ENCODE measurements around the gene CTTNBP2. TPM values are rescaled to one million over a fixed set of nuclear protein-coding genes. Genes with fewer than 3 reads are reported as not detected.

The CTTNBP2 gene
- total RNA-seq, 1 experiment from 2014 or later = 17.6 TPM

GRCh38 chr7:117854186-117854585 lies 19.1 kb downstream of the CTTNBP2 start:
- no peak overlapping the region for H2AFZ ChIP-seq (ENCODE audit: low read length)
- no peak overlapping the region for H2BK120ac ChIP-seq (ENCODE audit: low read depth, low read length, poor library complexity, severe bottlenecking)
- H3K4me2 ChIP-seq (ENCODE audit: insufficient read depth, insufficient read length, low read length) = no peak overlapping the region
- H3K27ac ChIP-seq (ENCODE audit: insufficient read length, low read depth, low read length) = no peak overlapping the region
- H3K23ac ChIP-seq (ENCODE audit: insufficient read length, low read depth, low read length) = no peak overlapping the region
- no peak overlapping the region for H3K27ac Mint-ChIP-seq
- no peaks in the 10 kb centered on the region for H3K27me3 Mint-ChIP-seq (ENCODE audit: low read depth)
- no peaks in the 10 kb centered on the region for H3K9me3 ChIP-seq (ENCODE audit: control insufficient read depth, low read depth, low read length)
- H3K18ac ChIP-seq (ENCODE audit: insufficient read length, low read depth, low read length) = no peak overlapping the region
- no peak overlapping the region for H3K4ac ChIP-seq (ENCODE audit: low read depth, low read length)
- peaks cover 6 to 26% (median 8%) of the 10 kb centered on the region in 3 experiments; a peak in 6 of 7 replicates for H3K36me3 Mint-ChIP-seq (ENCODE audit: insufficient read depth in 1 of 3, low read depth in 3 of 3)
- no peak overlapping the region for H2AK5ac ChIP-seq (ENCODE audit: insufficient read length, low read length)
- no peak overlapping the region for H3K9ac ChIP-seq (ENCODE audit: extremely low read depth, insufficient read length, low read length)
- H3K14ac ChIP-seq (ENCODE audit: insufficient read depth, low read length) = no peak overlapping the region
- no peaks in the 10 kb centered on the region for H3K23me2 ChIP-seq (ENCODE audit: insufficient read length, low read depth, low read length, poor library complexity, severe bottlenecking)
- H4K91ac ChIP-seq (ENCODE audit: insufficient read length, low read depth, low read length) = no peak overlapping the region
- no peak overlapping the region for H3T11ph ChIP-seq (ENCODE audit: low read length)
- H4K20me1 ChIP-seq (ENCODE audit: control insufficient read depth, insufficient read depth, insufficient read length) = no peaks in the 10 kb centered on the region
- no peak overlapping the region for H3K4me3 Mint-ChIP-seq
- H3K56ac ChIP-seq (ENCODE audit: insufficient read length, low read depth, low read length) = no peak overlapping the region
- H3K27me3 ChIP-seq (ENCODE audit: insufficient read depth, low read length) = no peaks in the 10 kb centered on the region
- no peak overlapping the region for H2BK15ac ChIP-seq (ENCODE audit: low read depth, low read length)
- 0 out of 2 replicates have a peak, but pooled peaks cover 2% of the 10 kb centered on the region for H3K4me1 ChIP-seq (ENCODE audit: insufficient read depth, low read length)
- H2BK12ac ChIP-seq (ENCODE audit: insufficient read length, low read depth, low read length) = no peak overlapping the region
- H3K9me3 Mint-ChIP-seq = no peaks in the 10 kb centered on the region
- DNase-seq = no peak
- no peaks in the 10 kb centered on the region for H3K79me1 ChIP-seq (ENCODE audit: insufficient read depth, low read depth, low read length, poor library complexity, severe bottlenecking)
- no CpG with 5 or more reads among the region's 1 CpG for WGBS (ENCODE audit: extremely low coverage, insufficient read length, low lambda C conversion rate)
- H2BK20ac ChIP-seq (ENCODE audit: low read depth, low read length, poor library complexity, severe bottlenecking) = no peak overlapping the region
- no peak overlapping the region for H2BK5ac ChIP-seq (ENCODE audit: insufficient read length, low read length)
- peaks cover 10 to 11% of the 10 kb centered on the region in 2 experiments for H3K4me1 Mint-ChIP-seq
- H3K79me2 ChIP-seq (ENCODE audit: insufficient read depth, low read length) = no peaks in the 10 kb centered on the region; the same call in 1 of the 2 replicates
- no peak overlapping the region for H4K5ac ChIP-seq (ENCODE audit: insufficient read length, low read depth, low read length)
- no peak overlapping the region for H4K8ac ChIP-seq (replicated peaks; ENCODE audit: insufficient read length, low read depth, low read length)
- no peak for TF ChIP-seq CTCF (conservative IDR thresholded peaks at IDR 0.05)
